Right cardiac atrium (tissue), 5 donors: ENCODE measurements around the gene KCNIP1. TPM values are rescaled to one million over a fixed set of nuclear protein-coding genes. Genes with fewer than 3 reads are reported as not detected.

Experiments
- ATAC-seq, 2 donors: fragments of 200-7000 bp; cut with Tn5 transposase; one replicate each; pipeline versions ENCODE4 v1.8.0 to v1.9.1; 2020; ENCODE audit warnings: moderate library complexity in 2 of 2, mild to moderate bottlenecking in 1 of 2
- DNase-seq, 3 donors: peaks; one replicate each; pipeline ENCODE4 v3.0.0-alpha.2; 2020
- H3K27ac ChIP-seq: one replicate; pipeline ENCODE4 v1.5.1; 2013; ENCODE audit warnings: mild to moderate bottlenecking, low read length, control low read depth, moderate library complexity
- H3K27me3 ChIP-seq: one replicate; pipeline ENCODE4 v1.6.1; 2013; ENCODE audit not compliant: control insufficient read depth, insufficient read depth
- H3K4me1 ChIP-seq: one replicate; pipeline ENCODE4 v1.6.1; 2013; ENCODE audit warnings: low read length; ENCODE audit not compliant: control insufficient read depth, insufficient read depth
- H3K4me3 ChIP-seq: one replicate; pipeline ENCODE4 v1.5.1; 2013; ENCODE audit warnings: low read length, control low read depth
- H3K9me3 ChIP-seq: one replicate; pipeline ENCODE4 v1.6.1; 2013; ENCODE audit warnings: low read length; ENCODE audit not compliant: control insufficient read depth
- WGBS: extraction: QIAGEN DNeasy Blood & Tissue Kit; methylation state at CpG from one replicate; pipeline ENCODE4 v1.1.7; 2013; 5-methylcytosine and 5-hydroxymethylcytosine counted together
- intact Hi-C, 4 donors: fragments of 100-400 bp; cut with DNase I; formaldehyde crosslinking; loops; one replicate each; pipeline versions ENCODE4 v1.11.0 to v1.14.0; 2022 to 2023
- polyA plus RNA-seq: library from polyadenylated mRNA; stranded (reverse); fragments of 200-250 nt; gene quantifications from one replicate; pipeline ENCODE4 v1.2.3, GENCODE V29; 2013
- total RNA-seq, 4 donors: library from RNA; stranded (reverse); fragmentation: NEBNext Ultra II Directional; extraction: Animal tissue kit (Norgen Biotek cat#: 25700); gene quantifications; one replicate each; pipeline ENCODE4 v1.2.1, GENCODE V29; 2021
- donor health status: healthy with polysubstance abuse.
- donor health status: DM: no; HTN: yes; CAD: no.
- donor health status: DM: no; HTN: no; CAD: no.
- donor health status: DM: no; HTN: yes; CAD: no; lungs with severe emphysema.
- donor health status: DM: yes; HTN: yes; CAD: no.

KCNIP1 gene
- total and polyA plus RNA-seq, 5 donors: 0.11 TPM; not detected in 4

- Histone ChIP-seq H3K9me3 (no peaks in the 10 kb centered on the region), H3K4me1 (no peaks in the 10 kb centered on the region), H3K27me3 (no peaks in the 10 kb centered on the region), H3K4me3 (no peak overlapping the region), H3K27ac (no peak overlapping the region)
- ATAC-seq (no peak), DNase-seq (no peak)
- intact Hi-C loops: no loop called here
- 89% methylated on average over 13 of the region's 13 CpGs for WGBS
These were observed 122.8 kb downstream of the KCNIP1 start for GRCh38 chr5:170626507-170627150.

GRCh38 chr5:170627271-170627670 lies 123.5 kb downstream of the KCNIP1 start:
- no peak overlapping the region for H3K27ac ChIP-seq
- DNase-seq: no peak
- WGBS: 87% methylated on average over 3 of the region's 3 CpGs
- H3K4me3 ChIP-seq: no peak overlapping the region
- H3K4me1 ChIP-seq: no peaks in the 10 kb centered on the region
- intact Hi-C loops: no loop called here
- no peaks in the 10 kb centered on the region for H3K27me3 ChIP-seq
- no peak for ATAC-seq
- no peaks in the 10 kb centered on the region for H3K9me3 ChIP-seq

- Histone ChIP-seq H3K4me1 (no peaks in the 10 kb centered on the region), H3K27ac (no peak overlapping the region), H3K27me3 (no peaks in the 10 kb centered on the region), H3K9me3 (no peaks in the 10 kb centered on the region), H3K4me3 (no peak overlapping the region)
- ATAC-seq (no peak), DNase-seq (no peak)
- WGBS: 88% methylated on average over 8 of the region's 8 CpGs
- intact Hi-C loops: no loop called here
These were observed 124.2 kb downstream of the KCNIP1 start for GRCh38 chr5:170628028-170628427.

- DNase-seq (no peak), ATAC-seq (no peak)
- Histone ChIP-seq H3K27me3 (no peaks in the 10 kb centered on the region), H3K9me3 (no peaks in the 10 kb centered on the region), H3K4me3 (no peak overlapping the region), H3K27ac (no peak overlapping the region), H3K4me1 (peaks cover 3% of the 10 kb centered on the region)
- WGBS: 86% methylated on average over 19 of the region's 19 CpGs
- intact Hi-C loops: no loop called here
These were observed 125.1 kb downstream of the KCNIP1 start for GRCh38 chr5:170628691-170629565.

- Histone ChIP-seq H3K4me3 (no peak overlapping the region), H3K4me1 (peaks cover 3% of the 10 kb centered on the region), H3K9me3 (no peaks in the 10 kb centered on the region), H3K27me3 (no peaks in the 10 kb centered on the region), H3K27ac (no peak overlapping the region)
- intact Hi-C loops: loop anchor here in 3 of 4 donors (5.0 to 10.0 kb wide), 3 partner anchors 192 to 705 kb away; no protein-coding TSS in a partner anchor
- no peak for DNase-seq
- 90% methylated on average over 7 of the region's 7 CpGs for WGBS
- no peak for ATAC-seq
These were observed 125.9 kb downstream of the KCNIP1 start for GRCh38 chr5:170629566-170630175.

- H3K4me3 ChIP-seq: no peak overlapping the region
- H3K27ac ChIP-seq: no peak overlapping the region
- intact Hi-C loops: loop anchor here in 3 of 4 donors (5.0 to 10.0 kb wide), 3 partner anchors 193 to 705 kb away; no protein-coding TSS in a partner anchor
- no peak for DNase-seq
- ATAC-seq: no peak
- H3K9me3 ChIP-seq: no peaks in the 10 kb centered on the region
- no peaks in the 10 kb centered on the region for H3K27me3 ChIP-seq
- H3K4me1 ChIP-seq: peaks cover 3% of the 10 kb centered on the region
- 94% methylated on average over 8 of the region's 8 CpGs for WGBS
These were observed 126.4 kb downstream of the KCNIP1 start for GRCh38 chr5:170630226-170630625.

- 38% methylated on average over 3 of the region's 3 CpGs for WGBS
- H3K27me3 ChIP-seq: no peaks in the 10 kb centered on the region
- no peak overlapping the region for H3K4me3 ChIP-seq
- intact Hi-C loops: loop anchor here in 3 of 4 donors (5.0 to 10.0 kb wide), 3 partner anchors 193 to 704 kb away; no protein-coding TSS in a partner anchor
- no peaks in the 10 kb centered on the region for H3K9me3 ChIP-seq
- no peak overlapping the region for H3K27ac ChIP-seq
- ATAC-seq (no peak), DNase-seq (no peak)
- H3K4me1 ChIP-seq: peaks cover 3% of the 10 kb centered on the region
These were observed 126.9 kb downstream of the KCNIP1 start for GRCh38 chr5:170630711-170631141.

GRCh38 chr5:170631466-170632195 lies 127.8 kb downstream of the KCNIP1 start:
- intact Hi-C loops: loop anchor here (2.0 to 10.0 kb wide), 4 partner anchors 194 to 703 kb away; no protein-coding TSS in a partner anchor
- Histone ChIP-seq H3K4me3 (no peak overlapping the region), H3K27ac (no peak overlapping the region), H3K4me1 (peaks cover 3% of the 10 kb centered on the region), H3K27me3 (no peaks in the 10 kb centered on the region), H3K9me3 (no peaks in the 10 kb centered on the region)
- ATAC-seq: peak; percentile 32 to 45
- peak; percentile 28 to 62 (median 57) for DNase-seq
- 44% methylated on average over 16 of the region's 16 CpGs for WGBS

GRCh38 chr5:170632266-170632984 lies 128.6 kb downstream of the KCNIP1 start:
- intact Hi-C loops: loop anchor here (2.0 to 10.0 kb wide), 4 partner anchors 195 to 702 kb away; no protein-coding TSS in a partner anchor
- DNase-seq (peak in 1 of 3 donors; percentile 65), ATAC-seq (no peak)
- no peak overlapping the region for H3K4me3 ChIP-seq
- peaks cover 3% of the 10 kb centered on the region for H3K4me1 ChIP-seq
- no peaks in the 10 kb centered on the region for H3K27me3 ChIP-seq
- WGBS: 36% methylated on average over 19 of the region's 19 CpGs
- no peaks in the 10 kb centered on the region for H3K9me3 ChIP-seq
- no peak overlapping the region for H3K27ac ChIP-seq

GRCh38 chr5:170632985-170633234 lies 129.1 kb downstream of the KCNIP1 start:
- DNase-seq: peak; percentile 64 to 87 (median 81)
- intact Hi-C loops: loop anchor here (2.0 to 10.0 kb wide), 4 partner anchors 196 to 702 kb away; no protein-coding TSS in a partner anchor
- WGBS: 1% methylated on average over 12 of the region's 12 CpGs

More at GRCh38 chr5:170632985-170633234, 129.1 kb downstream of the KCNIP1 start:
- Histone ChIP-seq H3K27me3 (no peaks in the 10 kb centered on the region), H3K27ac (peak overlapping the region; percentile 28), H3K9me3 (no peaks in the 10 kb centered on the region), H3K4me1 (peaks cover 3% of the 10 kb centered on the region), H3K4me3 (no peak overlapping the region)
- ATAC-seq: peak; percentile 75 to 81
